Activated T-helper 1 cell treated with anti-CD3 and anti-CD28 coated beads, Interleukin-12 subunit alpha, Interleukin-12 subunit beta, Interleukin-2, Interleukin-4 antibody, amounts not matched to agents 30 ng/mL and 10 ng/mL and 1 ng/mL, durations not matched to agents 14 hours and 24 hours and 36 hours (primary cell): ENCODE results near the gene ZCCHC9. TPM values are rescaled to one million over a fixed set of nuclear protein-coding genes. Genes with fewer than 3 reads are reported as not detected.
"Not testable (repeated sequence)": the region's sequence is repeated elsewhere in the genome, so short reads cannot be mapped to it uniquely, and the experiment has no call there.

Source experiments
- DNase-seq: peaks from one replicate; pipeline ENCODE4 v3.0.0; 2021; ENCODE audit warnings: low spot score
- H3K27ac Mint-ChIP-seq: one replicate; pipeline ENCODE4 v1.8.0; 2021; ENCODE audit warnings: mild to moderate bottlenecking, mixed read lengths
- H3K27me3 Mint-ChIP-seq: one replicate; pipeline ENCODE4 v1.8.0; 2022; ENCODE audit warnings: mild to moderate bottlenecking, moderate library complexity, mixed read lengths; ENCODE audit not compliant: insufficient read depth
- H3K36me3 Mint-ChIP-seq: one replicate; pipeline ENCODE4 v1.8.0; 2021; ENCODE audit warnings: low read depth, mixed read lengths
- H3K4me1 Mint-ChIP-seq: one replicate; pipeline ENCODE4 v1.8.0; 2021; ENCODE audit warnings: low read depth, mixed read lengths
- H3K4me3 Mint-ChIP-seq: one replicate; pipeline ENCODE4 v1.8.0; 2021; ENCODE audit warnings: mild to moderate bottlenecking, moderate library complexity, mixed read lengths
- H3K9me3 Mint-ChIP-seq: one replicate; pipeline ENCODE4 v1.8.0; 2021; ENCODE audit warnings: mixed read lengths
- intact Hi-C: fragments of 100-400 bp; cut with micrococcal nuclease; formaldehyde crosslinking; loops from one replicate; pipeline ENCODE4 v1.15.1; 2024
- total RNA-seq: library from RNA; stranded (reverse); gene quantifications from 2 replicates; pipeline ENCODE4 v1.2.3, GENCODE V29; 2022

The ZCCHC9 gene
- total RNA-seq, 1 donor from 2014 or later: 41.7 TPM

- Mint-ChIP-seq H3K27ac (no peak overlapping the region), H3K9me3 (no peaks in the 10 kb centered on the region), H3K27me3 (no peaks in the 10 kb centered on the region), H3K4me1 (peaks cover 9% of the 10 kb centered on the region), H3K36me3 (peaks cover 30% of the 10 kb centered on the region), H3K4me3 (no peak overlapping the region)
- DNase-seq: no peak
- intact Hi-C loops: no loop called here
Observed at GRCh38 chr5:81313686-81314085, 12.3 kb downstream of the ZCCHC9 start.

- DNase-seq: no peak
- intact Hi-C loops: no loop called here
- Mint-ChIP-seq H3K27ac (no peak overlapping the region), H3K9me3 (no peaks in the 10 kb centered on the region), H3K27me3 (no peaks in the 10 kb centered on the region), H3K4me1 (peaks cover 9% of the 10 kb centered on the region), H3K4me3 (no peak overlapping the region), H3K36me3 (peaks cover 23% of the 10 kb centered on the region)
Observed at GRCh38 chr5:81314581-81314980, 13.2 kb downstream of the ZCCHC9 start.

GRCh38 chr5:81315336-81315735 lies 13.9 kb downstream of the ZCCHC9 start:
- DNase-seq: no peak
- no peaks in the 10 kb centered on the region for H3K27me3 Mint-ChIP-seq
- H3K36me3 Mint-ChIP-seq: peaks cover 21% of the 10 kb centered on the region
- no peak overlapping the region for H3K27ac Mint-ChIP-seq
- H3K4me1 Mint-ChIP-seq: peaks cover 9% of the 10 kb centered on the region
- intact Hi-C loops: no loop called here
- H3K9me3 Mint-ChIP-seq: no peaks in the 10 kb centered on the region
- H3K4me3 Mint-ChIP-seq: no peak overlapping the region

- no peaks in the 10 kb centered on the region for H3K9me3 Mint-ChIP-seq
- H3K4me1 Mint-ChIP-seq: peaks cover 7% of the 10 kb centered on the region
- no peak overlapping the region for H3K27ac Mint-ChIP-seq
- intact Hi-C loops: no loop called here
- H3K4me3 Mint-ChIP-seq: no peak overlapping the region
- no peaks in the 10 kb centered on the region for H3K27me3 Mint-ChIP-seq
- no peak for DNase-seq
- peaks cover 19% of the 10 kb centered on the region for H3K36me3 Mint-ChIP-seq
Observed at GRCh38 chr5:81315830-81316229, 14.4 kb downstream of the ZCCHC9 start.

GRCh38 chr5:81316571-81316970 lies 15.2 kb downstream of the ZCCHC9 start:
- DNase-seq: no peak
- Mint-ChIP-seq H3K4me1 (peaks cover 5% of the 10 kb centered on the region), H3K27ac (no peak overlapping the region), H3K27me3 (no peaks in the 10 kb centered on the region), H3K36me3 (peaks cover 14% of the 10 kb centered on the region), H3K9me3 (no peaks in the 10 kb centered on the region), H3K4me3 (no peak overlapping the region)
- intact Hi-C loops: no loop called here

- no peak overlapping the region for H3K27ac Mint-ChIP-seq
- no peaks in the 10 kb centered on the region for H3K9me3 Mint-ChIP-seq
- intact Hi-C loops: no loop called here
- no peak for DNase-seq
- H3K36me3 Mint-ChIP-seq: peaks cover 10% of the 10 kb centered on the region
- H3K4me3 Mint-ChIP-seq: no peak overlapping the region
- H3K27me3 Mint-ChIP-seq: no peaks in the 10 kb centered on the region
- H3K4me1 Mint-ChIP-seq: peaks cover 5% of the 10 kb centered on the region
Observed at GRCh38 chr5:81317536-81317935, 16.1 kb downstream of the ZCCHC9 start.

- intact Hi-C loops: no loop called here
- no peak for DNase-seq
- no peaks in the 10 kb centered on the region for H3K4me1 Mint-ChIP-seq
- peaks cover 6% of the 10 kb centered on the region for H3K27me3 Mint-ChIP-seq
- H3K27ac Mint-ChIP-seq: no peak overlapping the region
- H3K4me3 Mint-ChIP-seq: no peak overlapping the region
- H3K9me3 Mint-ChIP-seq: no peaks in the 10 kb centered on the region
- no peaks in the 10 kb centered on the region for H3K36me3 Mint-ChIP-seq
Observed at GRCh38 chr5:81326554-81326953, 25.2 kb downstream of the ZCCHC9 start.

- H3K4me1 Mint-ChIP-seq: no peaks in the 10 kb centered on the region
- DNase-seq: no peak
- H3K27ac Mint-ChIP-seq: no peak overlapping the region
- peaks cover 3% of the 10 kb centered on the region for H3K9me3 Mint-ChIP-seq
- H3K27me3 Mint-ChIP-seq: peaks cover 4% of the 10 kb centered on the region
- intact Hi-C loops: no loop called here
- H3K36me3 Mint-ChIP-seq: no peaks in the 10 kb centered on the region
- no peak overlapping the region for H3K4me3 Mint-ChIP-seq
Observed at GRCh38 chr5:81334304-81335061, 33.1 kb downstream of the ZCCHC9 start.

GRCh38 chr5:81335946-81336345 lies 34.6 kb downstream of the ZCCHC9 start:
- no peak overlapping the region for H3K27ac Mint-ChIP-seq
- peaks cover 3% of the 10 kb centered on the region for H3K9me3 Mint-ChIP-seq
- H3K4me1 Mint-ChIP-seq: no peaks in the 10 kb centered on the region
- H3K27me3 Mint-ChIP-seq: no peaks in the 10 kb centered on the region
- no peak overlapping the region for H3K4me3 Mint-ChIP-seq
- no peak for DNase-seq
- intact Hi-C loops: no loop called here
- no peaks in the 10 kb centered on the region for H3K36me3 Mint-ChIP-seq

GRCh38 chr5:81336556-81336955 lies 35.2 kb downstream of the ZCCHC9 start:
- H3K4me3 Mint-ChIP-seq: no peak overlapping the region
- peaks cover 3% of the 10 kb centered on the region for H3K9me3 Mint-ChIP-seq
- no peaks in the 10 kb centered on the region for H3K36me3 Mint-ChIP-seq
- intact Hi-C loops: no loop called here
- H3K27me3 Mint-ChIP-seq: no peaks in the 10 kb centered on the region
- no peak overlapping the region for H3K27ac Mint-ChIP-seq
- no peak for DNase-seq
- no peaks in the 10 kb centered on the region for H3K4me1 Mint-ChIP-seq

- H3K4me1 Mint-ChIP-seq: no peaks in the 10 kb centered on the region
- H3K36me3 Mint-ChIP-seq: no peaks in the 10 kb centered on the region
- DNase-seq: no peak
- no peak overlapping the region for H3K4me3 Mint-ChIP-seq
- intact Hi-C loops: no loop called here
- no peaks in the 10 kb centered on the region for H3K27me3 Mint-ChIP-seq
- H3K27ac Mint-ChIP-seq: no peak overlapping the region
- H3K9me3 Mint-ChIP-seq: peaks cover 3% of the 10 kb centered on the region
Observed at GRCh38 chr5:81337803-81338202, 36.4 kb downstream of the ZCCHC9 start.

GRCh38 chr5:81338213-81338612 lies 36.8 kb downstream of the ZCCHC9 start:
- H3K27me3 Mint-ChIP-seq, H3K27ac Mint-ChIP-seq, H3K4me3 Mint-ChIP-seq, H3K36me3 Mint-ChIP-seq, H3K4me1 Mint-ChIP-seq, H3K9me3 Mint-ChIP-seq, intact Hi-C loops, DNase-seq: not testable (repeated sequence)

- Mint-ChIP-seq H3K4me3 (no peak overlapping the region), H3K36me3 (no peaks in the 10 kb centered on the region), H3K9me3 (no peaks in the 10 kb centered on the region), H3K27me3 (peaks cover 1% of the 10 kb centered on the region), H3K27ac (no peak overlapping the region), H3K4me1 (no peaks in the 10 kb centered on the region)
- no peak for DNase-seq
- intact Hi-C loops: no loop called here
Observed at GRCh38 chr5:81344736-81345135, 43.3 kb downstream of the ZCCHC9 start.
